GM21825 (cell line): Measurements from ENCODE around the gene EPS8L3.
"Not testable (repeated sequence)": the region's sequence is repeated elsewhere in the genome, so short reads cannot be mapped to it uniquely, and the experiment has no call there.

Experiments
- ATAC-seq: cut with Tn5 transposase; IDR thresholded peaks from one replicate; pipeline ENCODE4 v1.9.1; 2021; ENCODE audit warnings: mild to moderate bottlenecking, moderate library complexity; ENCODE audit not compliant: unreplicated experiment

The EPS8L3 gene

DNA sequence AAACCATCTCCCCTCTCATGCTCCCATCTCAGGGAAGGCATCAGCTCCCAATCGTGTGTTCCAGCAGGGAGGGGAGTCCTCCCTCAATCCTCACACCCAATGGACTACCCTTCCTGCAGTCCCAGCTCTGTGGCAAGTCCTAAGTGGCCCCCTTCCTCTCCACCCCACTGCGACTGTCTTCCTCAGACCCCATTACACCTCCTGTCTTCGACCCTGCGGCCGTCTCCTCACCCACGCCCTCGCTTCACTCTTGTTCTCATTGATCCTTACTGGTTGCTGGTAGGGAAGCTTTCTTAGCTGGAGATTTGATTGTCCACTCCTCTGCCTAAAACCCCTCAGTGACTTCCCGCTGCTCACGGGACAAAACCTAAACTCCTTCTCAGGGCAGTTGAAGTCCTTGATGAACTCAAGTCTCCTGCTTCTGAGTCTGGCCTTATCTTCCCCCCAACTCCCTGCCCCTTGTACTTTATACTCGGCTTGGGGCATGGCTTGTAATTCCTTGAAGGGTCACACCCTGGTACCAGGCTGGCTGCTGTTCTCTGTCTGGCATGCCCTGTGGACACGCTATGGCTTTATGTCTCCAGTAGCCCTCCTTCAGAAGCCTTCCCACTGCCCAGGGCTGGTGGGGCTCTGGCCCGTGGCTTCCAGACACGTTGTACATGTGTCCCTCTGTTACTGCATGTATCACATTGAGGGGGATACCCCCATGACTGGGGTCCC is 2.3 kb upstream of the EPS8L3 start:
- no peak for ATAC-seq

DNA sequence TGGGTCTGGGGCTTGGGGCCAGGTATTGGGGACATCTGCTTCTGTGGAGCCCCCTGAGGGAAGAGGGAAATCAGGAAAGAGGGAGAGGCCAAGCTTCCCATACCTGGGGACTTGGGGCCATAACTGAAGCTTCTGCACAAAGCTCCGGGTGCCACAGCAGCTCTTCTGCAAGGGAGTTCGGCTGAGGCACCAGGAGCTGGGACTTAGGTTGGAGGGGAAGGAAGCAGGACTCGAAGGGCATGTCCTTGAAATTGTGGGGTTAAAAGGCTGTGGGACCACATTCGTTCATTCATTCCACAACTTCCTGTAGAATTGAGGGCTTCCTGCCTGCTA is 1.7 kb upstream of the EPS8L3 start:
- no peak for ATAC-seq

DNA sequence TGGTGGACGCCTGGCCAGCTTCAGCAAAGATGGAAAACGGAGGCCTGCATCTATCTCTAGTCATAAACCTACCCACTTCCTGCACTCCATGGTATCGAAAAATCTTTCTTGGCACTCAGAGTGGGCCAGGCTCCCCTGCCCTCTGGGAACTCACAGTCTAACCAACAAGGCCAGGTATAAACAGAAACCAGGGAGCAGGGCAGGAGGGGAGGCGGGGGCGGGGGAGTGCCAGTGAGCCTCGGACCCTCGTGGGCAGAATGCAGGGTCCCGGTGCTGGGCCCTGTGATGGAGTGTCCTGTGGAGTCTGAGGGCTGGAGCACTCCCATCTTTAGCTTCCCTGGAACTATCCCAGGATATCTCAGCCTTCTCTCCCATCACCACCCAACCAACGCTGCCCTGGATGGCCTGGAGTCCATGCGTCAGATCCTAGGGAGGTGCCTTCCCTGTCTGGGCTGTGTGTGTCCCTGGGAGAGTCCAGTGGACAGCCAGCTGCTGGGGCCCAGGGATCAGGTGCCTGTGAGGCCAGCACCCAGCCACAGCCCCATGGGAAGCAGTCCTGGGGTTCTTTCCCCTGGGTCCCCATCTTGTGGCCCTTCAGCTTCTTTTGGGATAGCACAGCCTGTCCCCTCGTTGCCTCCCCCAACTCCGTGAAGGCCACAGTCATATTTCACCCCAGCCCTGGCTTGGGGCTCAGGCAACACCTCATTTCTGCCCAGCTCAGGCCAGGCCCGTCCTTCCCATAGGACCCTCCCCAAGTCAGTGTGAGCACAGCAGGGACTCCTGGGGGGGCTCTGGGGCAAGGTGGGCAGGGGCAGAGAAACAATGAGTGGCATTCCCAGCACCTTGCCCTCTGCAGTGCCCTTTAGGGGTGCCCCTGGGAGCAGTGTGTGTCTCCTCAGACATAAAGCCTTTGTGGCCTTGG is 1.1 kb upstream of the EPS8L3 start:
- ATAC-seq = no peak

- no peak for ATAC-seq
Observed at GRCh38 chr1:109762821-109763645, 690 bp downstream of the EPS8L3 start.

GRCh38 chr1:109762039-109762585 is 1.6 kb downstream of the EPS8L3 start:
- no peak for ATAC-seq

DNA sequence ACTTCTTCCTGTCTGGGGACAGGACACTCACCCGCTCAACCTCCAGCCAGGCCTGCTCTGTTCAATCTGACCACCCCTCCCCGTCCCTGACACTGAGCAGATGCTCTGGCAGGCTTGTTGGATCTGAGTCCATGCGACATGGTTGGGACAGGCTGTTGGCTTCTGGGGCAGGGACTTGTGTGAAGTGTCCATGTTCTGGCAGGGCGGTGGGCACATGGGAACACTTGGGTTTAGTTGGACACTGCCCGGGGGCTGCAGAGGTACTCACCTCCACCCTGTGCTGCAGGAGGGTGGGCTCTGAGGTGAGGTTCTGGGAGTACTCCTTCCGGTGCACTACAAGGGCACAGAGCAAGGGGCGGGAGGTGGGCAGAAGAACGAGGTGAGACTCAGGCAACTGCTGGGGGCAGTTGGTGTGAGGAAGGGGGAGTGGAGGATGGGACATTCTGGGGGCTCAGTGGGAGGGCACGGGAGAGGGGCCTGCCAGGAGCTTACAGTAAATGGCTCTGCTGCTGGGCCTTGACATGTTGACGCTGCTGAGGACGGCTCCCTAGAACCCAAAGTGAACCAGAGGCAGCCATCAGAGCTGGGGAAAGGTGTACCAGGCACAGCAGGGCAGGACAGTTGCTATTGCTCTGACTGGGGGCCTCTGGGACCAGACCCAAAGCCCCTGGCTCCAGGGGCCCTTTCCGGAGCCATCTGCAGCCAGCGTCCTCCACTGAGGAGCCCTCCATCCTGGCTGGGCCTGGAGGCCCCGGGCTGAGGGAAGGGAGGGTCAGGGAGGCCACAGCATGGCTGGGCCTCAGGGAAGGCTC is 2.3 kb downstream of the EPS8L3 start:
- no peak for ATAC-seq

GRCh38 chr1:109760581-109761226 is 3.0 kb downstream of the EPS8L3 start:
- no peak for ATAC-seq

GRCh38 chr1:109759513-109760334 is 4.0 kb downstream of the EPS8L3 start:
- no peak for ATAC-seq

DNA sequence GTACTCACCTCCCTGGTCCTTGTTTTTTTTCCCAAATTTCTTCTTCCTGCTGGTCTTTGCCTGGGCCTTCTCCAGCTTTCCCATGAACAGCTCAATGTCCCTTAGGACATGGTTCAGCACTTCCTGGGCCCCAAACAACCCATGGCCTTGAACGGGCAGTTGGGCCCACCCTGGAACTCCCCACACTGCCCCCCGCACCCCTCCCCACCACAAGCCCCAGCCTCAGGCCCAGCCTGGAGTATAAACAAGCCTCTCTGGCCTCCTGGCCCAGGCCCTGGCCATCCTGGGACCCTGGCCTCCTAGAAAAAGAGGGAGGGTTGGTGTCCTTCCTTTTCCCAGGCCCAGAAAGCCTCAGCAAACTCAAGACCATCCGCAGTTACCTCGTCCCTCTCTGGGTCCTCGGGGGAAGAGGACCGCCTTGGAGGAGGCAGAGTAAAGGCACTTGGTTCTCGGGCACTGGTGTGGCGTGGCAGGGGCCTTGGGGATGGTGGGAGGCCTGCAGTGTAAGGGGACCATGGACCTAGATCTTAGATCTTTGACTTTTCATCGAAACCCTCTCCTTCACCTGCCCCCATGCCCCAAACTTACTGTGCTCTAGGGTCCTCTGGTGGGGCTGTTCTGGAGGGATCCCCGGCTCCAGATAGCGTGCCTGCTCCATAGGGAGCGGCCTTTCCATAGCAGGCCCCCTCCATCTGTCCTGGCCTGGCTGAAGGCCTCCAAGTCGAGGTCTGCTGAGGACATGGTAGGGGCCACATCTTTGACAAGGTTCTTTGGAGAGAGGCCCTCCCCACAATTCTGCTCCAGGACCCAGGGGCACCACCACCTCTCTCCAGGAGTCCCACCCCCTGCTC is 5.6 kb downstream of the EPS8L3 start:
- no peak for ATAC-seq

DNA sequence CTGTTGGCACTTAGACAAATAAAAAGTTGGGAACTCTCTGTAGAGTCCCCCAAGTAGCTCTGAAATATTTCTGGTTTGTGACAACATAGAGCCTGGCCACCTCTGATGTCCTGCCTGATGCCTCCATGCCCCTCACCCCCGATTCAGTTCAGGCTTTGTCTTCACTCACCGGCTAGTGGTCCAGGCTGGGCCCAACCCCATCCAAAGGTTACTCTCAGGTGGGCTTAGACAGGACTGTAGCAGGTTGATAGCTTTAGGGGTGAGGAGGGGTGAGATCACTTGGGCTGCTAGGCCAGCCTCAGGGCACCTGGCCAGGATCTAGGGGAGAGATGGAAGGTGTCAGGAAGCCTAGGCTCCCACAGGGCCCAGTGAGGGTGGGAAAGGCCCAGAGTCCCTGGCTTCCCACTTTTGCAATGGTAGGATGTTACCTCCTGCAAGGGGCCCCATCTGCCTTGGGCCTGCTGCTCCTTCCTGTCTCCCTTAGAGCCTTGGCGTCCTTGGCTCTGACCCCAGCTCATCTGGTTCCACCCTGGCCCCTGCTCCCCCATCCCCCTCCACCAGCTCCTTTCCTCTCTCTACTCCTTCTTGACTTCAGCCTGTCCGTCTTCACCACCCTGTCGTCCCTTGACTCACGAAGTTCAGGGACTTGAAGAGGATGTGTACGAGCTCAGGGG is 6.7 kb downstream of the EPS8L3 start:
- ATAC-seq = no peak

DNA sequence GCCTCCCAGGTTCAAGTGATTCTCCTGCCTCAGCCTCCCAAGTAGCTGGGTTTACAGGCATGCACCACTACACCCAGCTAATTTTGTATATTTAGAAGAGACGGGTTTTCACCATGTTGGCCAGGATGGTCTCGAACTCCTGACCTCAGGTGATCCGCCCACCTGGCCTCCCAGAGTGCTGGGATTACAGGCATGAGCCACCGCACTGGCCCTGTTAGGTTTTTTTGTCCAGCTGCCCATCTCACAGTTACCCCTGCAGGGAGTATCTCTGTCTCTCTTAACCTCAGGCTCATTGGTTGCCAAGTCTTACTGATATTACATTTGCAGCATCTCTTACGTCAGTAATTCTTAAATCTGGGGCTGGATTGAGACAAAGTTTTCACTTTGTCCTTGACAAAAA is 7.4 kb downstream of the EPS8L3 start:
- ATAC-seq = not testable (repeated sequence)

GRCh38 chr1:109754738-109755137 is 9.0 kb downstream of the EPS8L3 start:
- no peak for ATAC-seq

- no peak for ATAC-seq
Observed at GRCh38 chr1:109751531-109752260, 12.0 kb downstream of the EPS8L3 start.

GRCh38 chr1:109750920-109751319 is 12.8 kb downstream of the EPS8L3 start:
- ATAC-seq = no peak

DNA sequence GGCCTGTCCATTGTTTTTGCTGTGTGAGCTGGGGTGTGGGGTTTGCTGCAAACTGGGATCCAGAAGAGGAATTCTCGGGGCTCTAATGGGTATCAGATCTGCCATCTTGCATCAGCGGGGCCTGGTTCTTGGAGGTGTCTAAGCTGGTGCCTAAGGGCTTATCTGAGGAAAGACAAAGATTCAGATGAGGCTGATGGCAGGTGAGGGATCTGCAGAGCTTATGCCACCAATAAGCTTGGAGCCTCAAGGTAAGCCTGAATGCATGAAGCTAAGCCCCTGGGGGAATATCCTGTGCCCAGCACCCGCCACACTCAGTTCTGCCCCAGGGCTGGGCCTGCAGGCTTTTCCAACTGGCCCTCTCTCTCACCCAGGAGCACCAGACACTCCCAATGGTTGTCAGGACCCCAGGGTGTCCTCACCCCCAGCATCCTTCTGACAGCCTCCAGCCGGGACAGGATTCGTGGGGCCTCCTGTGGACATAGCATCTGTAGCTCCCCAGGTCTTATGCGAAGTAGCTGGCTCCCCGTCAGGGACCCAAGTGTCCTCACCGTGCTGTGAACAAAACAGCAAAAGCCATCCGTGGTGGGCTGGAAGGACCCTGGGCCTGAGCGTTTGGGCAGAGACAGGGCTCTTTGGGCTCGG is 13.4 kb downstream of the EPS8L3 start:
- ATAC-seq = no peak

DNA sequence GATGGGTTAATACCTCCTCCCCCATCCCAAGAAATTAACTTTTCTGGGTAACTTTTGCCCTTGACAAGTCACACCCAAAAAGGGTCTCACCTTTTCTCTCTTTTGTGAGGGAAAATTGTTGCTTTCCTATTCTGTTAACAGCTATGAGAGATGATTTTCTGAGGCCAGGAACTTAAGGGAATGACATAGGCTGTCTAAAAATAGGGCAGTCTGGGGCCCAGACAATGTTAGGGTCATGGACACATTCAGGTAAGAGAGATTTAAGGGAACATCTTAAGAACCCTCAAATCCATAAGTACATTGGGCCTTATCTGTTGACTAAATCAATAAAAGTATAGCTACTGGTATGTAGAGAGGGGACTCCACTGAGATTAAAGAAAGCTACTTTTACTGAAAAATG is 14.5 kb downstream of the EPS8L3 start:
- ATAC-seq = no peak
